ENCODE data around the gene OR4C13.
"Not testable (repeated sequence)": the region's sequence is repeated elsewhere in the genome, so short reads cannot be mapped to it uniquely, and the experiment has no call there.

Gene OR4C13

DNA sequence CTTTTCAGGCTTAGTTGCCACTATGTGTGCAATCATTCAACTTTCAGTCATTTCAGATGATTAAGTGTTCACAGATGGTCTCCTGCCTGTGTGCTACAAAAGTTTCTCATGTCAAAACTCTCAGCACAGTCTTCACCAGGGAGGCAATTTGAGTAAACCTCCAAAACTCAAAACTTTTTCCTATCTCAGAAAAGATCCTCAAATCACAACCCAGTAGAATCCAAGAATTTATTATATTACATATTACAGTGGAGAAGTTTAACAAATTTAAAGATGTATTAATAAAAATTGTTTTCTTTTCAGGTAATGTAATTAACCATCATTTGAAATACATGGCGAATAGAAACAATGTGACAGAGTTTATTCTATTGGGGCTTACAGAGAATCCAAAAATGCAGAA is at the start of gene OR4C13:
Gene OR4C13, plus strand, starts transcription at position 301 of the 400 bp plus-strand sequence. Its CDS starts 32 bp downstream, at position 333.
- DNase-seq, result no peak

DNA sequence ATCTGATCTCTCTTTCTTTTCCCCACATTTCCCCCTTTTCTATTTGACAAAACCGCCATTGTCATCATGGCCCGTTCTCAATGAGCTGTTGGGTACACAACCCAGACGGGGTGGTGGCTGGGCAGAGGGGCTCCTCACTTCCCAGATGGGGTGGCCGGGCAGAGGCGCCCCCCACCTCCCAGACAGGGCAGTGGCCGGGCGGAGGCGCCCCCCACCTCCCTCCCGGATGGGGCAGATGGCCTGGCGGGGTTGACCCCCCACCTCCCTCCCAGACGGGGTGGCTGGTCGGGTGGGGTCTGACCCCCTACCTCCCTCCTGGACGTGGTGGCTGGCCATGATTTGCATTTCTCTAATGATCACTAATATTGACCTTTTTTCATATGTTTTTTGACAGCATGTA is 40.7 kb upstream of the OR4C13 start:
- DNase-seq, result not testable (repeated sequence)

DNA sequence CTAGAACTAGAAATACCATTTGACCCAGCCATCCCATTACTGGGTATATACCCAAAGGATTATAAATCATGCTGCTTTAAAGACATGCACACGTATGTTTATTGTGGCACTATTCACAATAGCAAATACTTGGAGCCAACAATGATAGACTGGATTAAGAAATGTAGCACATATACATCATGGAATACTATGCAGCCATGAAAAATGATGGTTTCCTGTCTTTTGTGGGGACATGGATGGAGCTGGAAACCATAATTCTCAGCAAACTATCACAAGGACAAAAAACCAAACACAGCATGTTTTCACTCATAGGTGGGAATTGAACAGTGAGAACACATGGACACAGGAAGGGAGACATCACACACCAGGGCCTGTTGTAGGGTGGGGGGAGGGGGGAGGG is 3.5 kb upstream of the OR4C13 start:
- not testable (repeated sequence) for DNase-seq

DNA sequence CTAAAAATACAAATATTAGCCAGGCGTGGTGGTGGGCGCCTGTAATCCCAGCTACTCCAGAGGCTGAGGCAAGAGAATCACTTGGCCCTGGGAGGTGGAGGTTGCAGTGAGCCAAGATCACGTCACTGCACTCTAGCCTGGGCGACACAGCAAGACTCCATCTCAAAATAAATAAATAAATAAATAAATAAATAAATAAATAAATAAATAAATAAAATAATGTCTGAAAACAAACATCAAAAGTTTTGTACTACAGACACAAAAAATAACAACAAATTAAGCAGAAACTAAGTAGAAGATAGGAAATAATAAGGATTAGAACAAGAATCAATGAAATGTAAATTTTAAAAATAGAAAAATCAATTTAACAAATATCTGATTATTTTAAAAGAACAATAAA is 21.2 kb downstream of the OR4C13 start:
- not testable (repeated sequence) for DNase-seq

DNA sequence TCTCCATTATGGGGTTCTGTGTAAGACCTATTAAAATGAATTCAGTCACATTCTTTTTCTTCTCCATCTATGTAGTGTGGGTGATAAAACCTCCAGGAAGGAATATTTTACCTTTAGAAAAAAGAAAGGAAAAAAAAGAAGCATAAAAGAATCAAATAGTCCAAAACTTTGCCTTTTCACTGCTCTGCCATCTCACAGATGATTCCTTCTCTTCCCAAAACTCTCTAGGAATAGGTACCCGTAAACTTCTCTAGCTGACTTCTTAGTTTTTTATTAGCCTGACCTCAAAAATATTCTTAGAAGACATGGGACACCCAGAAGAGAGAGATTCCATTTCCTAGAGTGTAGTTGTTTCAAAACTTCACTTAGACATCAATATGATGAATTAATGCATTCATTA is 30.2 kb downstream of the OR4C13 start, which contains the start of gene OR4C12:
Gene OR4C12, minus strand, starts transcription at position 101 of the 400 bp plus-strand sequence. Its CDS starts 34 bp downstream, at position 67.
- DNase-seq, result not testable (repeated sequence)

DNA sequence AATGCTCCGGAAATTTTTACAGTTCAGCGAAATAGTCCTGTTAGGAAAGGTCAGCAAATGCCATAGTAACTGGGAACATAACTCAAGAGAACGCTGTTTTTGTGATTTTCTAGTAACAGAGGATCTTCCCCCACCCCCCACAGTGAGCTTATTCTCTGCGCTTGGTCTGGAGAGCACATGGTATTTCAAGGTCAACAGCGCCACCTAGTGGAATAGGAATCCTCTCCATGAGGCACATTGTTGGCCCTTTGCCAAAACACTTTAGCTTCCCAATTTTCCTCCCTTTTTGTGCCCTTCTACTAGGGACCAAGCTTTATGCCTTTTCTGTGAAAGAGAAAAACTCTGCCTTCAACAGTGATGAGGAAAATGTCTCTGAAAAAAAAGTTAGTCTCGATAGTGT is 43.4 kb downstream of the OR4C13 start:
- no peak for DNase-seq

Data from activated CD4-positive, alpha-beta T cell treated with anti-CD3 and anti-CD28 coated beads, Interleukin-2, amount 50 U/mL, for 1 hour (primary cell).